Measurements from ENCODE around the gene ASTE1. TPM values are rescaled to one million over a fixed set of nuclear protein-coding genes. Genes with fewer than 3 reads are reported as not detected.
"Not testable (repeated sequence)": the region's sequence is repeated elsewhere in the genome, so short reads cannot be mapped to it uniquely, and the experiment has no call there.

Gene ASTE1
- total and polyA plus RNA-seq, 2 donors, result 8.1 to 13.3 TPM

DNA sequence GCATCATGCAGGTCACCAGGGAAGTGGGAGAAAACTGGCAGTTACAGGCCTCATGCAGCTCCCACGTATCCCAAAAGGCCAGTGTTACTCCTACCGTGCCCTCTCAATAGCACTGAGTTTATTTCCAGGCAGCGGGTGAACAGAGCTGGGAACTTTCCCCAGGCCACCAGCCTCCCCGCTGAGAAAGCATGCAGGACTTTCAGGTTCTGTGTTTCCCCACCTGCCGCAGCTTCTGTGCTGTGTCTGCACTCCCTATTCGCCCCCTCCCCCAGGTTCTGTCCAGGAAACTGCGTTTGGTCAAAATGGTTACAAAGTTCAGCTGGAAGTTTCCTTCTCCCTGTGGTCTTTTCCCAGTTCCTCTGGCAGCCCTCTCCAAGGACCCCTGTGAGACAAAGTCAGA lies 21.4 kb upstream of the ASTE1 start:
- Histone ChIP-seq H3K4me3 (ENCODE audit: low read length in 2 of 2) (no peak overlapping the region), H3K9me3 (ENCODE audit: control insufficient read depth in 2 of 2, insufficient read depth in 1 of 2, low read length in 1 of 2) (no peaks in the 10 kb centered on the region), H3K4me1 (ENCODE audit: control insufficient read depth in 2 of 2, insufficient read depth in 2 of 2, low read length in 2 of 2) (no peaks in the 10 kb centered on the region), H3K27ac (ENCODE audit: low read depth in 1 of 2, low read length in 1 of 2) (no peak overlapping the region), H3K27me3 (ENCODE audit: control insufficient read depth in 2 of 2, insufficient read depth in 1 of 2, low read length in 1 of 2) (no peaks in the 10 kb centered on the region), H3K36me3 (ENCODE audit: control insufficient read depth in 2 of 2, insufficient read depth in 2 of 2, low read length in 1 of 2) (no peaks in the 10 kb centered on the region)
- WGBS, result over 99% methylated on average over 7 of the region's 7 CpGs
- no peak for DNase-seq (ENCODE audit: low read depth in 6 of 9, low spot score in 9 of 9)

DNA sequence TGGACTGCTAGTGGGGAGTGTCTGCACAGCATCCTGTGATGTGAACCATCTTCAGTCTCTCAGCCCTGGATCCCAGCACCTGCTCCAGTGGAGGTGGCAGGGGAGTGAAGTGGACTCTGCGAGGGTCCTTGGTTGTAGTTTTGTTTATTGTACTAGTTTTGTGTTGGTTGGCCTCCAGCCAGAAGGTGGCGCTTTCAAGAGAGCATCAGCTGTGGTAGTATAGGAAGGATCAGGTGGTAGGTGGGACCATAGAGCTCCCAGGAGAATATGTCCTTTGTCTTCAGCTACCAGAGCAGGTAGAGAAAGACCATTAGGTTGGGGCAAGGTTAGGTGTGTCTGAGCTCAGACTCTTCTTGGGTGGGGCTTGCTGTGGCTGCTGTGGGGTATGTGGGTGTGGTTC lies 21.0 kb upstream of the ASTE1 start:
- Histone ChIP-seq H3K4me3 (ENCODE audit: low read length in 2 of 2) (no peak overlapping the region), H3K27ac (ENCODE audit: low read depth in 1 of 2, low read length in 1 of 2) (no peak overlapping the region), H3K27me3 (ENCODE audit: control insufficient read depth in 2 of 2, insufficient read depth in 1 of 2, low read length in 1 of 2) (no peaks in the 10 kb centered on the region), H3K4me1 (ENCODE audit: control insufficient read depth in 2 of 2, insufficient read depth in 2 of 2, low read length in 2 of 2) (peaks cover 0 to 2% of the 10 kb centered on the region in 2 donors), H3K9me3 (ENCODE audit: control insufficient read depth in 2 of 2, insufficient read depth in 1 of 2, low read length in 1 of 2) (no peaks in the 10 kb centered on the region), H3K36me3 (ENCODE audit: control insufficient read depth in 2 of 2, insufficient read depth in 2 of 2, low read length in 1 of 2) (no peaks in the 10 kb centered on the region)
- no peak for DNase-seq (ENCODE audit: low read depth in 6 of 9, low spot score in 9 of 9)
- WGBS, result 96% methylated on average over 2 of the region's 2 CpGs

DNA sequence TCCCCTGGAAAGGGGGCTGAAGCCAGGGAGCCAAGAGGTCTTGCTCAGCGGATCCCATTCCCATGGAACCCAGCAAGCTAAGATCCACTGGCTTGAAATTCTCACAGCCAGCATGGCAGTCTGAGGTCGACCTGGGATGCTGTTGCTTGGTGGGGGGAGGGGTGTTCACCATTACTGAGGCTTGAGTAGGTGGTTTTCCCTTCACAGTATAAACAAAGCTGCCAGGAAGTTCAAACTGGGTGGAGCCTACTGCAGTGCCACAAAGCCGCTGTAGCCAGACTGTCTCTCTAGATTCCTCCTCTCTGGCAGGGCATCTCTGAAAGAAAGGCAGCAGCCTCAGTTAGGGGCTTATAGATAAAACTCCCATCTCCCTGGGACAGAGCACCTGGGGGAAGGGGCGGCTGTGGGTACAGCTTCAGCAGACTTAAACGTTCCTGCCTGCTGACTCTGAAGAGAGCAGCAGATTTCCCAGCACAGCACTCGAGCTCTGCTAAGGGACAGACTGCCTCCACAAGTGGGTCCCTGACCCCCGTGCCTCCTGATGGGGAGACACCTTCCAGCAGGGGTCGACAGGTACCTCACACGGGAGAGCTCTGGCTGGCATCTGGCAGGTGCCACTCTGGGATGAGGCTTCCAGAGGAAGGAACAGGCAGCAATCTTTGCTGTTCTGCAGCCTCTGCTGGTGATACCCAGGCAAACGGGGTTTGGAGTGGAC lies 15.8 kb upstream of the ASTE1 start:
- H3K4me3 ChIP-seq (ENCODE audit: low read length in 2 of 2); H3K36me3 ChIP-seq (ENCODE audit: control insufficient read depth in 2 of 2, insufficient read depth in 2 of 2, low read length in 1 of 2); H3K9me3 ChIP-seq (ENCODE audit: control insufficient read depth in 2 of 2, insufficient read depth in 1 of 2, low read length in 1 of 2); H3K27me3 ChIP-seq (ENCODE audit: control insufficient read depth in 2 of 2, insufficient read depth in 1 of 2, low read length in 1 of 2): not testable (repeated sequence)
- Histone ChIP-seq H3K4me1 (ENCODE audit: control insufficient read depth in 2 of 2, insufficient read depth in 2 of 2, low read length in 2 of 2) (peaks cover 0 to 12% of the 10 kb centered on the region in 2 donors), H3K27ac (ENCODE audit: low read depth in 1 of 2, low read length in 1 of 2) (peak overlapping the region in 1 of 2 donors; percentile 18)
- DNase-seq (ENCODE audit: low read depth in 6 of 9, low spot score in 9 of 9), result peak in 6 of 9 donors; percentile 13 to 70 (median 30)
- WGBS, result 65% methylated on average over 10 of the region's 10 CpGs

DNA sequence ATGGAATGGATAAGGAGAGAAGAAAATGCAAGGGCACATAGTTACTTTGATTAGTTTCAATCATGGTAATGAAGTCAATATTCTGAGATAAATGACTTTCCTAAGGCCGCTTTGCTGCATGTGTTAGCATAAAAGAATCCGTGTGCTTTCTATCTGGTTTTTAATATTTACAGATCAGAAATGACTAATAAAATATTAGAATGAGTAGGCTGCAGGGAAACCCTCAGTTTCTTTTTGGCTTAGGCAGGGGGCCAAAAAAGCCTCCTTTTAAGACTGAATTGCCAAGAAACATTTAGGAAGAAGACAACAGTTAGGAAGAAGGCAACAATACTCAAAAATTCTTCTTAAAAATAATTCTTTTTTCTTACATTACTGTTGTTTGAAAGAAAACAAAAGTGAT lies 11.7 kb upstream of the ASTE1 start:
- DNase-seq (ENCODE audit: low read depth in 6 of 9, low spot score in 9 of 9), result no peak
- H3K4me3 ChIP-seq (ENCODE audit: low read length in 2 of 2), result no peak overlapping the region
- over 99% methylated on average over 2 of the region's 2 CpGs for WGBS

GRCh38 chr3:131036986-131037385 lies 10.4 kb upstream of the ASTE1 start:
- Histone ChIP-seq H3K9me3 (ENCODE audit: control insufficient read depth in 2 of 2, insufficient read depth in 1 of 2, low read length in 1 of 2) (peaks cover 0 to 4% of the 10 kb centered on the region in 2 donors), H3K27ac (ENCODE audit: low read depth in 1 of 2, low read length in 1 of 2) (no peak overlapping the region), H3K4me1 (ENCODE audit: control insufficient read depth in 2 of 2, insufficient read depth in 2 of 2, low read length in 2 of 2) (peaks cover 0 to 4% of the 10 kb centered on the region in 2 donors), H3K27me3 (ENCODE audit: control insufficient read depth in 2 of 2, insufficient read depth in 1 of 2, low read length in 1 of 2) (no peaks in the 10 kb centered on the region), H3K36me3 (ENCODE audit: control insufficient read depth in 2 of 2, insufficient read depth in 2 of 2, low read length in 1 of 2) (no peaks in the 10 kb centered on the region), H3K4me3 (ENCODE audit: low read length in 2 of 2) (no peak overlapping the region)
- DNase-seq (ENCODE audit: low read depth in 6 of 9, low spot score in 9 of 9), result no peak
- 98% methylated on average over 5 of the region's 5 CpGs for WGBS

More for the DNA sequence above, 11.7 kb upstream of the ASTE1 start:
- no peaks in the 10 kb centered on the region for H3K27me3 ChIP-seq (ENCODE audit: control insufficient read depth in 2 of 2, insufficient read depth in 1 of 2, low read length in 1 of 2)
- H3K9me3 ChIP-seq (ENCODE audit: control insufficient read depth in 2 of 2, insufficient read depth in 1 of 2, low read length in 1 of 2), result peaks cover 0 to 7% of the 10 kb centered on the region in 2 donors
- H3K27ac ChIP-seq (ENCODE audit: low read depth in 1 of 2, low read length in 1 of 2), result no peak overlapping the region
- H3K4me1 ChIP-seq (ENCODE audit: control insufficient read depth in 2 of 2, insufficient read depth in 2 of 2, low read length in 2 of 2), result peaks cover 0 to 12% of the 10 kb centered on the region in 2 donors
- H3K36me3 ChIP-seq (ENCODE audit: control insufficient read depth in 2 of 2, insufficient read depth in 2 of 2, low read length in 1 of 2), result no peaks in the 10 kb centered on the region

DNA sequence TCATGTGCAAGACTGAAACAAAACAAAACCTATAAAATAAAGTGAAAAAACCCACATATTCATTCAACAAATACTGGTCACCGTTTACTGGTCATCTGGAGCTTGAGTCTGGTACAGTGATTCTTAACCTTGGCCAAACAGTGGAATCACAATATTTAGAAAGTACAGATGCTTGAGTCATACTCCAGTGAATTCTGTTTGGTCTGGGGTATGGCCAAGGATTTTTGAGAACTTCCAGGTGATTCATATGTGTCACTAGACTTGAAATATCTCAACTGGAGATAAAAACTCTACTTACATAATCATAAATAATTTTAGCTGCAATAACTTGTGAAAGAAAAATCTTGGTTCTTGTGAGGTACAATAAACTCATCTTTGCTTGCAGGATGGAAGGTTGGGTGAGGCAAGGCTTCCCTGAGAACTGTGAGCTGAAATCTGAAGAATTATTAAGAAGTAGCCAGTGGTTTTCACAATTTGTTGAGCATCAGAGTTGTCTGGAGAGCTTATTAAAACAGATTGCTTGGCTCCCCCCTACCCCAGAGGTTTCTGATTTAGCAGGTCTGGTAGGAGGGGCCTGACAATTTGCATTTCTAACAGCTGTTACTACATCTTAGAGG lies 9.7 kb upstream of the ASTE1 start:
- Histone ChIP-seq H3K4me1 (ENCODE audit: control insufficient read depth in 2 of 2, insufficient read depth in 2 of 2, low read length in 2 of 2) (no peaks in the 10 kb centered on the region), H3K9me3 (ENCODE audit: control insufficient read depth in 2 of 2, insufficient read depth in 1 of 2, low read length in 1 of 2) (no peaks in the 10 kb centered on the region), H3K4me3 (ENCODE audit: low read length in 2 of 2) (no peak overlapping the region), H3K27me3 (ENCODE audit: control insufficient read depth in 2 of 2, insufficient read depth in 1 of 2, low read length in 1 of 2) (no peaks in the 10 kb centered on the region), H3K27ac (ENCODE audit: low read depth in 1 of 2, low read length in 1 of 2) (no peak overlapping the region), H3K36me3 (ENCODE audit: control insufficient read depth in 2 of 2, insufficient read depth in 2 of 2, low read length in 1 of 2) (no peaks in the 10 kb centered on the region)
- DNase-seq (ENCODE audit: low read depth in 6 of 9, low spot score in 9 of 9), result no peak
- WGBS, result 94% methylated on average over 1 of the region's 1 CpG

DNA sequence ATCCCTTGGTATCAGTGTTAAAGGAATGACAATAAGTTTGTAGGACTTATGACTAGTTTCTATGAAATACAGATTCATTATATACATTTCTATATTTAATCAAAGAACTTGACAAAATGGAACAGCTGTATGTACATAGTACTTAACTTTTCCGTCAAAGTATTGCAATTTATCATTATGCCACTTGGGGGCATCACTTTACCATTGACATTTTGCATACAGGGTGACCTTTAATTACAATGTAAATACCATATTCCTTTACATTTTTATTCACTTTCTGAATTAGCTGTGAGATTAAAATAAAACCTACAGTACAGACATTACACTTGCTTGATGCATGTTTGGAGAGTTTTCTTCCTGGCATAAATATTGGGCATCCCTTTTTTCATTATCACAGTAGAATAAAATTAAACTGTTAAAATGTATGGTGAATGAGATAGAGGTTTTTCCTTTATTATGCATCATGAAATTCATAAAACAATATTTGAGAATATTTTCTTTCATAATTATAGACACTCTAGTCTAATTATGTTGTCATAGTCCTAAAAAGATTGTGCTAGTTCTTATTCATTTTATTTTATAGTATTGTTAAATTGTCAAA lies 7.0 kb upstream of the ASTE1 start:
- DNase-seq (ENCODE audit: low read depth in 6 of 9, low spot score in 9 of 9), result peak in 8 of 9 donors; percentile 44 to 83 (median 69)
- 10% methylated on average over 1 of the region's 1 CpG for WGBS
- Histone ChIP-seq H3K27ac (ENCODE audit: low read depth in 1 of 2, low read length in 1 of 2) (no peak overlapping the region), H3K4me3 (ENCODE audit: low read length in 2 of 2) (no peak overlapping the region), H3K4me1 (ENCODE audit: control insufficient read depth in 2 of 2, insufficient read depth in 2 of 2, low read length in 2 of 2) (no peaks in the 10 kb centered on the region), H3K36me3 (ENCODE audit: control insufficient read depth in 2 of 2, insufficient read depth in 2 of 2, low read length in 1 of 2) (no peaks in the 10 kb centered on the region), H3K27me3 (ENCODE audit: control insufficient read depth in 2 of 2, insufficient read depth in 1 of 2, low read length in 1 of 2) (no peaks in the 10 kb centered on the region), H3K9me3 (ENCODE audit: control insufficient read depth in 2 of 2, insufficient read depth in 1 of 2, low read length in 1 of 2) (no peaks in the 10 kb centered on the region)

- whole genome bisulfite sequencing, result 85% methylated on average over 3 of the region's 3 CpGs
Measured at GRCh38 chr3:131031660-131032059, 5.0 kb upstream of the ASTE1 start.

GRCh38 chr3:131028844-131029243 lies 2.2 kb upstream of the ASTE1 start:
- H3K9me3 ChIP-seq (ENCODE audit: control insufficient read depth in 2 of 2, insufficient read depth in 1 of 2, low read length in 1 of 2), result no peaks in the 10 kb centered on the region
- no peaks in the 10 kb centered on the region for H3K27me3 ChIP-seq (ENCODE audit: control insufficient read depth in 2 of 2, insufficient read depth in 1 of 2, low read length in 1 of 2)
- H3K4me1 ChIP-seq (ENCODE audit: control insufficient read depth in 2 of 2, insufficient read depth in 2 of 2, low read length in 2 of 2), result peaks cover 9 to 11% of the 10 kb centered on the region in 2 donors
- no peak overlapping the region for H3K4me3 ChIP-seq (ENCODE audit: low read length in 2 of 2)
- no peak for DNase-seq (ENCODE audit: low read depth in 6 of 9, low spot score in 9 of 9)
- WGBS, result 98% methylated on average over 3 of the region's 3 CpGs
- no peak overlapping the region for H3K27ac ChIP-seq (ENCODE audit: low read depth in 1 of 2, low read length in 1 of 2)
- peaks cover 0 to 6% of the 10 kb centered on the region in 2 donors for H3K36me3 ChIP-seq (ENCODE audit: control insufficient read depth in 2 of 2, insufficient read depth in 2 of 2, low read length in 1 of 2)

More at GRCh38 chr3:131031660-131032059, 5.0 kb upstream of the ASTE1 start:
- no peaks in the 10 kb centered on the region for H3K9me3 ChIP-seq (ENCODE audit: control insufficient read depth in 2 of 2, insufficient read depth in 1 of 2, low read length in 1 of 2)
- H3K27me3 ChIP-seq (ENCODE audit: control insufficient read depth in 2 of 2, insufficient read depth in 1 of 2, low read length in 1 of 2), result no peaks in the 10 kb centered on the region
- H3K27ac ChIP-seq (ENCODE audit: low read depth in 1 of 2, low read length in 1 of 2), result no peak overlapping the region
- peaks cover 2 to 7% of the 10 kb centered on the region in 2 donors for H3K4me1 ChIP-seq (ENCODE audit: control insufficient read depth in 2 of 2, insufficient read depth in 2 of 2, low read length in 2 of 2)
- no peaks in the 10 kb centered on the region for H3K36me3 ChIP-seq (ENCODE audit: control insufficient read depth in 2 of 2, insufficient read depth in 2 of 2, low read length in 1 of 2)
- no peak for DNase-seq (ENCODE audit: low read depth in 6 of 9, low spot score in 9 of 9)
- H3K4me3 ChIP-seq (ENCODE audit: low read length in 2 of 2), result no peak overlapping the region
